Mammary epithelial cell (primary cell): ENCODE measurements around the gene BTRC.
"Not testable (repeated sequence)": the region's sequence is repeated elsewhere in the genome, so short reads cannot be mapped to it uniquely, and the experiment has no call there.

Experiments used
- CTCF ChIP-seq, 2 donors: IDR thresholded peaks in 1 of 2; conservative IDR thresholded peaks in 1 of 2; 2 replicates each; pipeline ENCODE4 v1.5.1; 2011 to 2012; ENCODE audit warnings: inconsistent platforms in 2 of 2, low read length in 2 of 2, mild to moderate bottlenecking in 2 of 2, control low read depth in 1 of 2, low read depth in 1 of 2; ENCODE audit not compliant: insufficient read depth in 1 of 2; ENCODE audit errors: extremely low read depth in 1 of 2
- EZH2 ChIP-seq: IDR thresholded peaks from 2 replicates; pipeline ENCODE4 v1.6.1; 2012; ENCODE audit warnings: low read length, inconsistent platforms, borderline replicate concordance

- not testable (repeated sequence) for TF ChIP-seq CTCF (conservative IDR thresholded peaks at IDR 0.05 in 1 of 2, IDR thresholded peaks at IDR 0.05 in 1 of 2; ENCODE audit: extremely low read depth in 1 of 2, insufficient read depth in 1 of 2, low read depth in 1 of 2, low read length in 2 of 2); EZH2
Observed at GRCh38 chr10:101352857-101353256, 1.1 kb upstream of the BTRC start.
